C4-2B (cell line): ENCODE measurements around the gene CERK.

ENCODE experiments used
- H3K27ac ChIP-seq: fragments of 450-650 bp; 2 replicates; pipeline ENCODE4 v1.5.1; 2017
- CTCF ChIP-seq: fragments of 450-650 bp; conservative IDR thresholded peaks from 2 replicates; pipeline ENCODE4 v1.5.1; 2017; ENCODE audit warnings: mild to moderate bottlenecking
- ZFX ChIP-seq: fragments of 450-650 bp; IDR thresholded peaks from 2 replicates; pipeline ENCODE4 v1.6.1; 2017

The CERK gene

DNA sequence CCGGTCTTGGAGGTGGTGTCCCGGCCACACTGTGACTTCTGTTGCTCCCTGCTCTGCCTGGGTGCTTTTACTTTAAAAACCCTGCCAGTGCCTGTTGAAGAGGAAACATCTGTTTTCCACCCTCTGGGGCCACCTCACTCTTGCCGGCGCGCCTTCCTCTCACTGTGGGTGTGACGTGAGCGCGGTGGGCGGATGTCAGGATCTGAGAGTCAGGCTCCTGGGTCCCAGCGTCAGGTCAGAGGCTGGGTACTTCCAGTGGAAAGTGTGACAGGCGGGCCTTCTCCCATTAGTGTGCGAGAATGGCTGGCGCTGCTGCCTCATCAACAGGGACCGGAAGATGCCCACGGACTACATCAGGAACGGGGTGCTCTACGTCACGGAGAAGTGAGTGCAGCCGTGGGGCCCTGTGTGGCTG, 63.7 kb downstream of the CERK start:
- H3K27ac ChIP-seq = no peak overlapping the region
- TF ChIP-seq CTCF (no peak), ZFX (no peak)

GRCh38 chr22:46673662-46674236, 64.3 kb downstream of the CERK start:
- TF ChIP-seq ZFX (no peak), CTCF (no peak)
- H3K27ac ChIP-seq = no peak overlapping the region

GRCh38 chr22:46673205-46673604, 64.8 kb downstream of the CERK start:
- no peak overlapping the region for H3K27ac ChIP-seq

DNA sequence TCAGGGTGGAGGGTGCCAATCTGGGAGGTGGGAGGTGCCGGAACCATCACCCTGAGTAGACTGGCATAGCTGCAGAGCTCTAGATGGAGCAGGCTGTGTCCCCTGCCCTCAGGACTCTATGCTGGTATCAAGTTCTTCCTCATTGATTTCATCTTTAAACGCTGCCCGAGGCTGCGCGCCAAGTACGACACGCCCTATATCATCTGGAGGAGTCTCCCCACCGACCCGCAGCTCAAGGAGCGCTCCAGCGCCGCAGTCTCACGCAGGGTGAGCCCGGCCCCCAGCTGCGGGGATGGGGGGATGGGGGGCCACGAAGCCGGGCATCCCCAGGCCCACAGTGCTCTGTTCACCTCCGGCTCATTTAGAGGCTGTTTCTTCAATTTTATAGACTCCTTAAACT, 65.3 kb downstream of the CERK start:
- no peak for TF ChIP-seq ZFX
- no peak for TF ChIP-seq CTCF
- no peak overlapping the region for H3K27ac ChIP-seq

More at GRCh38 chr22:46673205-46673604, 64.8 kb downstream of the CERK start:
- TF ChIP-seq CTCF = no peak

- TF ChIP-seq CTCF (no peak), ZFX (no peak)
- H3K27ac ChIP-seq = no peak overlapping the region
Observed at GRCh38 chr22:46671824-46672432, 66.1 kb downstream of the CERK start.

- TF ChIP-seq ZFX (no peak), CTCF (no peak)
- no peak overlapping the region for H3K27ac ChIP-seq
Observed at GRCh38 chr22:46669201-46669600, 68.9 kb downstream of the CERK start.

- TF ChIP-seq CTCF (no peak), ZFX (no peak)
- no peak overlapping the region for H3K27ac ChIP-seq
Observed at GRCh38 chr22:46668116-46668515, 69.9 kb downstream of the CERK start.
